GM18861 (cell line): ENCODE data around the gene BCL7B.
"Not testable (repeated sequence)": the region's sequence is repeated elsewhere in the genome, so short reads cannot be mapped to it uniquely, and the experiment has no call there.

Experiments
- ATAC-seq: cut with Tn5 transposase; IDR thresholded peaks from one replicate; pipeline ENCODE4 v1.9.1; 2021; ENCODE audit not compliant: unreplicated experiment

Gene BCL7B

GRCh38 chr7:73557397-73558257 lies at the start of gene BCL7B:
BCL7B (minus strand) TSS chr7:73557690; CDS start chr7:73557578, 112 bp downstream.
- peak; percentile 25 for ATAC-seq

GRCh38 chr7:73605601-73606220 lies 48.2 kb upstream of the BCL7B start:
- ATAC-seq, result no peak

DNA sequence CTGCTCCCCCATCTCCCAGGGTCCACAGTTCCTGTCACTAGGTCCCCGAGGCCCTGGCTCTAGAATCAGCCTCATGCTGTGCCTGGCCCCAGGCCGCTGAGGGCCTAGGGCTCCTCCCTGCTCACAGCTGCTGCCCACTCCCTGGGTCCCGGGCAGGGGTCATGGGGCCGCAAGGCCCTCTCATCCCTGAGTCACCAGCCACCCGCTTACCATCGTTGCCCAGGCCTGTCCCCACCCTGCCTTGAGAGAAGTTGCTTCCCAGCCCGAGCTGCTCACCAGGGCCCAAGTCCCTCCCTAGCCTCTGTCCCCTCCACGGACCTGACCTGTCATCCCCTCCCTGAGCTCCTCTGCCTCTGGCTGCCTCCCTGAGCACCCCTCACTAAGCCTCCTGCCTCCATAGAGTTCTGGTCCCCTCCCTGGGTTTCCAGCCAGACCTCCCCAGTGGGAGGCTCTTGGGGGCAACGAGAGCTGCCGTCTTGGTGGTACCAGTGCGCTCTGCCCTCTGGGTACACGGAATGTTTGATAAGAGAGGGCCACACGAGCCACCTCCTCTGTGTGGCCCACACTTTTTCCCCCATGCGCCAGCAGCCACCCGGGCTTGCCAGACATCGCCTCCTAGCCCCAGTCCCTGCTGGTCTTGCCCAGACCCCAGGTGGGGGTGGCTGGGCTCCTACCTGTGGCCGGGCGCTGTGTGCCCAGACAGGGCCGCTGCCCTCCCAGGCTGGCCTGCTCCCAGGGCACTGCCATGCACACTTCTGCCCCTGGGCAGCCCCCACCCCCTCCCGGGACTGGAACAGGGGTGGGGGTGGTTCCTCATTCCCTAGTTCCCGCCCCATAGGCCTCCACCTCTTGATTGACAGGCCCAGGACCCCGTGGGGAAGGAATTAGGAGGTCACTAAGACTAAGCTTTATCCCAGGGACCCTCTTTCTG lies 45.5 kb upstream of the BCL7B start:
- ATAC-seq, result no peak

DNA sequence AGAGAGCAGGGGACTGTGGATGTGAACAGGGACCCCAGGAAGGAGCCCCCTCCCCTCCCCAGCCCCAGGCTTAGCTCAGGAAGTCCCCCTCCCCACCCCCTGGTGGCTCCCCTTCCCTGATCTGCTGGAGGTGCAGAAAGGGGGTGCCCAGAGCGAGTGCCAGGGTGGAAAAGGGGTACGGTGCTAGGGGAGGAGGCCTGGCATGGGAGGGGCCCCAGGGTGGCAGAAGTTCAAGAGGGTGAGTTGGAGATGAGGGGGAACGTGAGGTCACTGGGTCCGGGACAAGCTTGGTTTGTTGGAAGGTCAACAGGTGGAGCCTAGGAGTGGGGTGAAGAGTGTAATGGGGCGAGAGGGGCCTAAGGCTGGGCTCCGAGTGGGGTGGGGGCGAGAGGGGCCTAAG lies 42.4 kb upstream of the BCL7B start:
- no peak for ATAC-seq

DNA sequence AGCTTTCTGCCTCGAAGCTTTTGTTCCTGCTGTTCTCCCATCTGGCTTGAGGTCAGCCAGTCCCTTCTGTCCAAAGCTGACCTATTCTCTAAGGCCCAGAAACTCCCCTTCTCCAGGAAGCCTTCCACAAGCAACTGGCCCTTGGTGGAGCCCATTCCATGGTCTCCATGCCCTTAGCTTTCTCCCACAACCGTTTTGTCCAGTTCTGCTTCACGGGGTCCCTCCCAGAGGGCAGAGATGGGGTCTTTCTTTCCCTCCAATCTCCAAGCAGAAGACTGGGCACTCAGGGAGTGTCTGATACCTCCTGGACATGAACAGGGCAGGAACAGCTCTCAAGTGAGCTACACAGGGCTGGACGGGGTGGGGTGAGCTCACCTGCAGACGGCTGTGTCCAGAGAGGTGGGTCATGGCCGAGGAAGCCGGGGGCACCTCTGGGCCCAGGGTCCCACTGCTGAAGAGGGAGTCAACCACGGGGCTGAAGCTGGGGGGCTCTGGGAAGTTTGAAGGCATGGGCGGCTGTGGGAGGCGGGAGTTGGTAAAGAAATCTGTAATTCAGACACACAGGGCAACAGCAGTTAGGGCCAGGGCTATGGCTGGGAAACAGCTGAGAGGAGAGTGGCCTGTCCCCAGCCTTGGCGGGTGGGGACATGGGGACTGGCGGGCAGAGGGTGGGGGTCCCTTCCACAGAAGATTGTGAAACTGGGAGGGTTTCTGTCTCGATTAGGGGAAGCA lies 41.8 kb upstream of the BCL7B start:
- no peak for ATAC-seq

- ATAC-seq, result no peak
Measured at GRCh38 chr7:73597978-73598782, 40.7 kb upstream of the BCL7B start.

DNA sequence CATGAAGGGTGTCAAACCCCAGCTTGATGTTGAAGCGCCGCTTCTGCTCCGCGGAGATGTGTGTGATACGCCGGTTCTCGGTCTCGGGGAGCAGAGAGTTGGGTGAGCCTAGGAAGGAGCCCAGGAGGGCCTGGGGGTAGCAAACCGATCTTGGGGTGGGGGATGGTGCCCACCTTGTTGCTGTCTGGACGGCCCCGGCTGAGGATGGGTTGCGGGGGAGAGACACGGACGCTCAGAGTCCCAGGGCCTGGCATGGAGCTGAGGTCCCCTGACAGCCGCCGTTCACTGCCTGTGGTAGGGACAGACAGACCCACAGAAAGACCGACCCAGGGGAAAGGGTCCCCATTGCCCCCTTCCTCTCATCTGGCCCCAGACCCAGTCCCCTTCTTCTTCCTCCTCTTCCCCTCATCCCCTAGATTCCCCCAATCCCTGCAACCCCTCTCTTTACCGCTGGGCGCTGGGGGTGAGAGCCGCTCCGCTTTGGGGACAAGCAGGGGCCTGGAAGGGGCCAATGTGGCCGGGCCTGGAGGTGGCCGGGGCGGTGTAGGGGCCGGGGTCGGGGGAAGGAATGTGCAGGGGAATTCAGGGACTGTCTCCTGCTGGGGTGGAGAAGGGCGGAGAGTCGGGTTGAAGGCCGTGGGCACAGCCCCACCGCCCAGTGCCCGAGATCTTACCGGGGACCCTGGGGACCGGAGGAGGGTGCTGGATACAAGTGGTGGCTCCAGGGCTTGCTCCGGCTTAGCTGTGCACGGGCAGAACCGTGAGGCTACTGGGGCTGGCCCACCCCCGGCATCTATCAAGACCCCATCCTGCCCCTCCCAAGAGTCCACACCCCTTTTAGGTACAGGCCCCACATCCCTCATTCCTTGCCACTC lies 38.9 kb upstream of the BCL7B start:
- no peak for ATAC-seq

DNA sequence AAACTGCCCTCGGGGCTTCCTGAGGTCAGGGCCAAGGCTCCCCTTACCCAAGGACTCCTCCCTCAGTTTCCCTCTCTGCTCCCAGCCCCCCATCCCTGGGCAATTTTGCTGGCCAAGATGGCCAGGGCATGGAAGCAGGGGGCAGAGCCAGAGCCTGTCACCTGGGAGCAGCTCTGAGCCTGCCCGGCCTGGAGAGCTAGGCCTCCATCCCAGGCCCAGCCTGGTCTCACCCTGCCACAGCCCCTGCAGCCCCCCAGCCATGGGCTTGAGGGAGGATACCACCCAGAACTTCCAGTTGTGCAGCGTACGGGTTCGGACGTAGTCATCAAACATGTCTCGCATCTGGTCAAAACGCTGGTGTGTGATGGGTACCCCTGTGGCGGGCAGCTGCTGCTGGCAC lies 37.9 kb upstream of the BCL7B start:
- no peak for ATAC-seq

DNA sequence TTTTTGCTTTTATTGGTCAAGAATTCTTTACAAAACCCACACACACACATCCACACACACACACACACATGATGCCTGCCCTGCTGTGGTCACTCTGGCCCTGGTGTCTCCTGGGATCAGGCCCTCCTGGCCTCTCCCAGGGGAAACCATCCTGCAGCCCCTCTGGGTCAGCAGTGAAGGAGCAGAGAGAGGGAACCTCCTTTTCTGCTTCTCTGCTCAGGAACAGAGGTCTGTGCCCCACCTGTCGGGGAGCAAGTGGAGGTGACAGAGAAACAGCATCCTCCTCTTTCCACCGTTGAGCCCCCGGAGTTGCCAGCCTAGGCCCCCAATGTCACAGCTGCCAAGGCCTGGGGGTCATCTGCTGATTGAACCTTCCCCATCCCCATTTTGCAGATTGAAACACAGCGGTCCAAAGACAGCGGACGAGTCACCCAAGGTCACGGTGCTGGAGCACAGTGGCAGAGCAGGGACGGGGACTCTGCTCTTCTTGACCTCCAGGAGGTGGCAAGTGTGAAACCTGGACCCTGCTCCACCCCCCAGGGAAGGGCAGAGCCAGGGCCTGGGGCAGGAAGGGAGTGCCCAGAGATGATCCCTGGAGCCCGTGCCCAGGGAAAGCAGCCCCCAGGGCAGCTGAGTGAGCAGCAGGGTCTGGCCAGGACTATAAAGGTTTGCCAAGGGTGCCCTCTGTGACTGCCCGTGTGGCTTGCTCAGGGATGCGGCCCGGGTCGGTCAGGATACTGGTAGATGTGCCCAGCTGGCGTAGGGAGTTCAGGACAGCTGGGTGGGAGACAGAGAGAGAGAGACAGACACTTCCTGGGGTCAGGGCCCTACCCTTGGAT lies 35.9 kb upstream of the BCL7B start:
- ATAC-seq, result no peak

DNA sequence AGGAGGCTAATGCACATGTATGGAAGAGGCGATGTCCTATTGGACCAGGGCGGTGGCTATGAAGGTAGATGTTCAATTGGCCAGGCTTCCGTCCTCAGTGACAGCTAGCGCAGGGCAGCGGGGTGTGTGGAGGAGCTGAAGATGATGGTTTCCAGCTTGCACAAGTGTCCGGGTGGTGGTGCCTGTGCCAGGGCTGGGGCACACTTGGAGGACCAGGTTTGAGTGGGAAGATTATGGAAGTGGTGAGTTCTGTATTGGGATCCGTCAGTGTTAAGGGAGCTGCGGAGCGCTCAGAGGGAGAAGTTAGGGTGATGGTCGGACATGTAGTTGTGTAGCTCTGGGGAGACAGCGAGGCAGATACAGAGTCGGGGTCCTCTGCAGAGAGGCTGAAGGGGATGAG lies 29.4 kb upstream of the BCL7B start:
- no peak for ATAC-seq

GRCh38 chr7:73585196-73585595 lies 27.7 kb upstream of the BCL7B start:
- no peak for ATAC-seq

DNA sequence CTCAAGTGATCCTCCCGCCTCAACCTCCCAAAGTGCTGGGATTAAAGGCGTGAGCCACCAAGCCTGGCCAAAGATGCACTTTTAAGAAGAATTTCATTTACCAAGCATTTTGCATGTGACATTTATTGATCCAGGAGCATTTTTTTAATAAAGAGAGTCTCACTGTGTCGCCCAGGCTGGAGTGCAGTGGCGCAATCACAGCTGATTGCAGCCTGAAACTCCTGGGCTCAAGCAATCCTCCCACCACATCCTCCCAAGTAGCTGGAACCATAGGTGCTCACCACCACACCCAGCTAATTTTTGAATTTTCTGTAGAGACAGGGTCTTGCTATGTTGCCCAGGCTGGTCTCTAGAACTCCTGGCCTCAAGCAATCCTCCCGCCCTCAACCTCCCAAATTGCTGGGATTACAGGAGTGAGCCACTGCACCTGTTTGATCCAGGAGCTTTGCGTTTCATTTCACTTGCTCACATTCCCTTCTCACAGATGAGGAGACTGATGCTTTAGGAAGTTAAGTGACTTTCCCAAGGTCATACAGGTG lies 25.2 kb upstream of the BCL7B start:
- ATAC-seq, result no peak

DNA sequence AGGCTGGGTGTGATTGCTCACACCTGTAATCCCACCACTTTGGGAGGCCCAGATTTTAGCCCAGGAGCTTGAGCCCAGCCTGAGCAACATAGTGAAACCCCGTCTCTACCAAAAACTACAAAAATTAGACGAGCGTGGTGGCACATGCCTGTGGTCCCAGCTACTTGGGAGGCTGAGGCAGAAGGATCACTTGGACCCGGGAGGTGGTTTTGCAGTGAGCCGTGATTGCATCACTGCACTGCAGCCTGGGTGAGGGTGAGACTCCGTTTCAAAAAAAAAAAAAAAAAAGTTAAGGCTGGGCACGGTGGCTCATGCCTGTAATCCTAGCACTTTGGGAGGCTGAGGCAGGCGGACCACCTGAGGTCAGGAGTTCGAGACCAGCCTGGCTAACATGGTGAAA lies 23.5 kb upstream of the BCL7B start:
- not testable (repeated sequence) for ATAC-seq

DNA sequence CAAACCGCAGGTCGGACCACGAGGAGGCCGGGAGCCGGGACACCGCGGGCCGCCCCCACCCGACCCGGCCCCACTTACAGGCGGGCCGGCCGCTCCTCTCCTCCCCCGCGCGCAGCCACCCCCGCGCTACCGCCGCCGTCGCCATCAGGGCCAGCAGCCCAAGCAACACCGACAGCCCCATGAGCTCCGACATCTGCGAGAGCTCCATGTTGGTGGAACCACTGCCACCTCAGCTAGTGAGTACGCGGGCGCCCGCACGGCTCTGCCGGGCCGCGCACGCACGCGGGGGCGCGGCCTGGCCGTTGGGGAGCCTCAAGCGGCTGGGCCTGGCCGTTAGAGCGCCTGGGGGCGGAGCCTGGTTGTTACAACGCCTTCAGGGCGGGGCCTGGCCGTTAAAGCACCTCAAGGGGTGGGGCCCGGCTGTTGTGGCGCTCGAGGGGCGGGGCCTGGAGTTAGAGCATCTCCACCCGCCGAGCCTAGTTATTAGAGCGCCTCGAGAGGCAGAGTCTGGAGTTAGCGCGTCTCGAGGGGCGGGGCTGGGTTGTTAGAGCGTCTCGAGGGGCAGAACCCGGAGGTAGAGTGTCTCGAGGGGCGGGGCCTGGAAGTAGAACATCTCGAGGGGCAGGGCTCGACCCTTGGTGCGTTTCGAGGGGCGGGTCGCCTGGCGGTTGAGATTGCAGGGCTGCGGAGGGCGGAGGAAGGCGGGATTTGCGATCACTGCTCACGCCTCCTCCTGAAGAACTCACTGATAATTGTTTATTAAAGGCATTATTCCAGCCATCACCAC lies 21.0 kb upstream of the BCL7B start, which contains the start of gene TBL2:
TSS of gene TBL2 (minus strand) at position 238 of the 787 bp plus-strand sequence. CDS start at position 208, 30 bp downstream.
- ATAC-seq, result peak; percentile 80

DNA sequence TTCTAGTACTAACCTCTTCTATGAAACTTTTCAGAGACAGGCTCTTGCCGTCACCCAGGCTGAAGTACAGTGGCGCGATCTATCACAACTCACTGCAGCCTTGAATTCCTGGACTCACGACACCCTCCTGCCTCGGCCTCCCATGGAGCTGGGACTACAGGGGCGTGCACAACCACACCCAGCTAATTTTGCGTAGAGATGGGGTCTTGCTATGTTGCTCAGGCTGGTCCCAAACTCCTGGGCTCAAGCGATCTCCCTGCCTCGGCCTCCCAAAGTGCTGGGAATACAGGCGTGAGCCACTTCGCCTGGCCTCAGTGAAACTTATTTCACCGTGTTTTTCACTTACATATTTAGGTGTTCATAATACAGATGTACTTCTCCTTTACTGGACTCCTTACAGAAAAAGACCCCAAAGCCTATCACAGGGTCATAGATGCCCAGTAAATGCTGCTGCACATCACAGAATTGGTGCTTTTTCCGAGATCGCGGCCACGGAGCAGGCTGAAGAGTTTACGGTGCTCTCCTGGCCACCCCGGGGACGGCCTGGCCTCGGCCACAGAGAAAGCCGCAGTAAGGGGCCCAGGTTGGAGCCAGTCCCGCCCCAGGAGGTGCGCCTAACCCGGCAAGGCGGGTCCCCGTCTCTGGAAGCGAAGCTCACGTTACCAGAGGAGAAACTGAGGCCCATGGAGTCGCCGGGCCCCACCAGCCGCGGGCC lies 20.3 kb upstream of the BCL7B start:
- ATAC-seq, result peak; percentile 6

GRCh38 chr7:73573791-73574190 lies 16.3 kb upstream of the BCL7B start:
- no peak for ATAC-seq
